SK-N-SH (cell line): ENCODE results near the gene SUPT7L. TPM values are rescaled to one million over a fixed set of nuclear protein-coding genes. Genes with fewer than 3 reads are reported as not detected.

Source experiments
- CTCF ChIA-PET: fragments of 300-600, 350-600 bp; formaldehyde crosslinking; extraction: SDS; loops from one replicate; lab custom pipeline; 2021; lab: Yijun Ruan, JAX
- POLR2A ChIA-PET: fragments of 350-600 bp; sonication (Branson Sonifier 250); formaldehyde crosslinking; extraction: SDS; loops from one replicate; lab custom pipeline; 2020; ENCODE audit warnings: antibody characterized with exemption, inconsistent platforms; lab: Yijun Ruan, JAX
- DNase-seq: peaks from one replicate; pipeline ENCODE4 v3.0.0; 2012
- H2AFZ ChIP-seq: fragments of 200-600 bp; sonication (generic); 2 replicates; pipeline ENCODE4 v1.8.1; 2016; ENCODE audit warnings: antibody characterized with exemption, mild to moderate bottlenecking, low read depth
- H3F3A ChIP-seq: fragments of 200-600 bp; sonication (generic); replicated peaks from 2 replicates; pipeline ENCODE3; 2016; ENCODE audit warnings: antibody characterized with exemption, mild to moderate bottlenecking; ENCODE audit not compliant: insufficient read depth
- H3K27ac ChIP-seq, 2 experiments: fragments of 200-500 bp in 1 of 2; fragments of 200-600 bp in 1 of 2; sonication (Bioruptor generic) in 1 of 2; sonication (generic), shearing (Covaris generic) in 1 of 2; 2 replicates each; pipeline versions ENCODE4 v1.5.1 to v1.6.1; 2014 to 2016; ENCODE audit warnings: low read depth in 2 of 2, inconsistent platforms in 1 of 2, low read length in 1 of 2, mild to moderate bottlenecking in 1 of 2, mixed read lengths in 1 of 2
- H3K27me3 ChIP-seq: fragments of 200-600 bp; sonication (generic), shearing (Covaris generic); 2 replicates; pipeline ENCODE4 v1.6.1; 2016; ENCODE audit warnings: mixed run types; ENCODE audit not compliant: insufficient read depth
- H3K36me3 ChIP-seq, 2 experiments: fragments of 200-500 bp in 1 of 2; fragments of 200-600 bp in 1 of 2; sonication (Bioruptor generic) in 1 of 2; sonication (generic) in 1 of 2; replicated peaks in 1 of 2; 2 replicates each; pipeline versions ENCODE3 to v1.5.1; 2014 to 2016; ENCODE audit warnings: low read length in 1 of 2, mild to moderate bottlenecking in 1 of 2; ENCODE audit not compliant: insufficient read depth in 2 of 2, control insufficient read depth in 1 of 2
- H3K4me1 ChIP-seq, 2 experiments: fragments of 200-500 bp in 1 of 2; fragments of 200-600 bp in 1 of 2; sonication (Bioruptor generic) in 1 of 2; sonication (generic), shearing (Covaris generic) in 1 of 2; 2 replicates each; pipeline versions ENCODE4 v1.5.1 to v1.6.1; 2014 to 2016; ENCODE audit warnings: low read depth in 1 of 2, low read length in 1 of 2, mixed run types in 1 of 2; ENCODE audit not compliant: insufficient read depth in 2 of 2, control insufficient read depth in 1 of 2
- H3K4me2 ChIP-seq: fragments of 200-600 bp; sonication (generic), shearing (Covaris generic); 2 replicates; pipeline ENCODE4 v1.6.1; 2017; ENCODE audit warnings: mixed run types
- H3K4me3 ChIP-seq, 2 experiments: fragments of 200-500 bp in 1 of 2; fragments of 200-600 bp in 1 of 2; sonication (Bioruptor generic) in 1 of 2; sonication (generic), shearing (Covaris generic) in 1 of 2; 2 replicates each; pipeline versions ENCODE4 v1.5.1 to v1.8.1; 2014 to 2016; ENCODE audit warnings: low read depth in 2 of 2, inconsistent platforms in 1 of 2, low read length in 1 of 2, mild to moderate bottlenecking in 1 of 2, mixed read lengths in 1 of 2, moderate library complexity in 1 of 2
- H3K79me2 ChIP-seq: fragments of 200-600 bp; sonication (generic); 2 replicates; pipeline ENCODE4 v1.8.1; 2017; ENCODE audit warnings: mild to moderate bottlenecking; ENCODE audit not compliant: insufficient read depth
- H3K9ac ChIP-seq: fragments of 200-600 bp; sonication (generic); 2 replicates; pipeline ENCODE4 v1.6.1; 2017; ENCODE audit warnings: mixed run types
- H3K9me2 ChIP-seq: fragments of 200-600 bp; sonication (generic); 2 replicates; pipeline ENCODE4 v1.6.1; 2017; ENCODE audit warnings: mixed run types
- H3K9me3 ChIP-seq: fragments of 200-600 bp; sonication (generic); 2 replicates; pipeline ENCODE4 v1.6.1; 2017; ENCODE audit warnings: mixed run types, mild to moderate bottlenecking, moderate library complexity
- H4K20me1 ChIP-seq: fragments of 200-600 bp; sonication (generic); 2 replicates; pipeline ENCODE4 v1.6.1; 2017; ENCODE audit warnings: mild to moderate bottlenecking, mixed run types; ENCODE audit not compliant: insufficient read depth
- CHD2 ChIP-seq: fragments of 150-350 bp; IDR thresholded peaks from 2 replicates; pipeline ENCODE4 v1.6.1; 2018; ENCODE audit warnings: low read length; ENCODE audit not compliant: partially characterized antibody
- ELF1 ChIP-seq: IDR thresholded peaks from 2 replicates; pipeline ENCODE4 v1.4.0; 2012
- FOSL2 ChIP-seq: IDR thresholded peaks from 2 replicates; pipeline ENCODE4 v1.4.0; 2012; ENCODE audit warnings: low read depth, mild to moderate bottlenecking, moderate library complexity, borderline replicate concordance
- GABPA ChIP-seq: IDR thresholded peaks from 2 replicates; pipeline ENCODE4 v1.4.0; 2012; ENCODE audit warnings: low read depth, mild to moderate bottlenecking
- NFIC ChIP-seq: IDR thresholded peaks from 2 replicates; pipeline ENCODE4 v1.4.0; 2012; ENCODE audit warnings: borderline replicate concordance
- RFX5 ChIP-seq: IDR thresholded peaks from 2 replicates; pipeline ENCODE4 v1.6.1; 2012; ENCODE audit warnings: mild to moderate bottlenecking, improper control_type of control experiment, low read length
- TCF12 ChIP-seq: IDR thresholded peaks from 2 replicates; pipeline ENCODE4 v1.4.0; 2012
- TEAD4 ChIP-seq: IDR thresholded peaks from 2 replicates; pipeline ENCODE4 v1.4.0; 2012; ENCODE audit warnings: mild to moderate bottlenecking, borderline replicate concordance; ENCODE audit not compliant: insufficient read depth
- WGBS: methylation state at CpG from one replicate; pipeline ENCODE4 v1.1.6; 2017; ENCODE audit warnings: low lambda C conversion rate; 5-methylcytosine and 5-hydroxymethylcytosine counted together
- polyA plus RNA-seq, 3 experiments: library from polyadenylated mRNA; depleted of rRNA; stranded (reverse); fragments of >200 nt; gene quantifications; 2 replicates each; pipeline ENCODE4 v1.2.3, GENCODE V29; 2012
- TF ChIP-seq, protein P1 (sequence below): fragments of 150-350 bp; IDR thresholded peaks from 2 replicates; pipeline ENCODE4 v1.6.1; 2016; ENCODE audit warnings: mild to moderate bottlenecking, low read depth, low read length
- TF ChIP-seq, protein P2 (sequence below): IDR thresholded peaks from 2 replicates; pipeline ENCODE4 v1.4.0; 2012; ENCODE audit warnings: low read depth
- TF ChIP-seq, protein P3 (sequence below): IDR thresholded peaks from 2 replicates; pipeline ENCODE4 v1.6.1; 2012; ENCODE audit warnings: mild to moderate bottlenecking, low read depth, low read length, moderate library complexity
- TF ChIP-seq, protein P4 (sequence below): IDR thresholded peaks from 2 replicates; pipeline ENCODE4 v1.4.0; 2012; ENCODE audit warnings: low read depth, borderline replicate concordance
- TF ChIP-seq, protein P5 (sequence below): IDR thresholded peaks from 2 replicates; pipeline ENCODE4 v1.4.0; 2012; ENCODE audit warnings: low read depth, borderline replicate concordance

Gene SUPT7L
- polyA plus RNA-seq, 1 of the 3 experiments (the other 2 are of a cell fraction), result 49.7 TPM

DNA sequence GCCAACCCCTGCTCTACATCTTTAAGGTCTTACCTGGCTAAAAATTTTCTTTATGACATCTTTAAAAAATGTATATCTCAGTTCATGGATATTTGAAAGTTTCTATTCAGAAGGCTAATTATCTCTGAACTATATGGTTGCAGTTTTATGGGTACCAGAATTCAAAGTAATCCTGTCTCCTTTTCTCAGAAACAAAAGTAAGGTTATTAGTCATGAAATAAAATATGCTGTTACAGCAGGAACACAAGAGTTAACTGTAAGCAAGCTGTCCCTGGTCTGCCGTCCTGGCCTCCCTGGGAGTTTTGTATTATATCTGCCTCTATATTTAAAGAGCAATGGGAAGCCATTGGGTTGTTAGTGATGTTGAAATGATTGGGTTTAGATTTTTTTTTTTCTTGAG lies 34.2 kb upstream of the SUPT7L start:
- no peaks in the 10 kb centered on the region; a peak in 1 of 4 replicates for H3K4me1 ChIP-seq
- no peak overlapping the region for H3K4me2 ChIP-seq
- no peaks in the 10 kb centered on the region for H4K20me1 ChIP-seq
- TF ChIP-seq, protein P1, sequence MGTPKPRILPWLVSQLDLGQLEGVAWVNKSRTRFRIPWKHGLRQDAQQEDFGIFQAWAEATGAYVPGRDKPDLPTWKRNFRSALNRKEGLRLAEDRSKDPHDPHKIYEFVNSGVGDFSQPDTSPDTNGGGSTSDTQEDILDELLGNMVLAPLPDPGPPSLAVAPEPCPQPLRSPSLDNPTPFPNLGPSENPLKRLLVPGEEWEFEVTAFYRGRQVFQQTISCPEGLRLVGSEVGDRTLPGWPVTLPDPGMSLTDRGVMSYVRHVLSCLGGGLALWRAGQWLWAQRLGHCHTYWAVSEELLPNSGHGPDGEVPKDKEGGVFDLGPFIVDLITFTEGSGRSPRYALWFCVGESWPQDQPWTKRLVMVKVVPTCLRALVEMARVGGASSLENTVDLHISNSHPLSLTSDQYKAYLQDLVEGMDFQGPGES, result no peak
- TF ChIP-seq TEAD4, result no peak
- TF ChIP-seq NFIC, result no peak
- no peak for TF ChIP-seq CHD2
- TF ChIP-seq ELF1, result no peak
- TF ChIP-seq TCF12, result no peak
- TF ChIP-seq, protein P2, sequence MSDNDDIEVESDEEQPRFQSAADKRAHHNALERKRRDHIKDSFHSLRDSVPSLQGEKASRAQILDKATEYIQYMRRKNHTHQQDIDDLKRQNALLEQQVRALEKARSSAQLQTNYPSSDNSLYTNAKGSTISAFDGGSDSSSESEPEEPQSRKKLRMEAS, result no peak
- no peak for TF ChIP-seq FOSL2
- TF ChIP-seq, protein P3, sequence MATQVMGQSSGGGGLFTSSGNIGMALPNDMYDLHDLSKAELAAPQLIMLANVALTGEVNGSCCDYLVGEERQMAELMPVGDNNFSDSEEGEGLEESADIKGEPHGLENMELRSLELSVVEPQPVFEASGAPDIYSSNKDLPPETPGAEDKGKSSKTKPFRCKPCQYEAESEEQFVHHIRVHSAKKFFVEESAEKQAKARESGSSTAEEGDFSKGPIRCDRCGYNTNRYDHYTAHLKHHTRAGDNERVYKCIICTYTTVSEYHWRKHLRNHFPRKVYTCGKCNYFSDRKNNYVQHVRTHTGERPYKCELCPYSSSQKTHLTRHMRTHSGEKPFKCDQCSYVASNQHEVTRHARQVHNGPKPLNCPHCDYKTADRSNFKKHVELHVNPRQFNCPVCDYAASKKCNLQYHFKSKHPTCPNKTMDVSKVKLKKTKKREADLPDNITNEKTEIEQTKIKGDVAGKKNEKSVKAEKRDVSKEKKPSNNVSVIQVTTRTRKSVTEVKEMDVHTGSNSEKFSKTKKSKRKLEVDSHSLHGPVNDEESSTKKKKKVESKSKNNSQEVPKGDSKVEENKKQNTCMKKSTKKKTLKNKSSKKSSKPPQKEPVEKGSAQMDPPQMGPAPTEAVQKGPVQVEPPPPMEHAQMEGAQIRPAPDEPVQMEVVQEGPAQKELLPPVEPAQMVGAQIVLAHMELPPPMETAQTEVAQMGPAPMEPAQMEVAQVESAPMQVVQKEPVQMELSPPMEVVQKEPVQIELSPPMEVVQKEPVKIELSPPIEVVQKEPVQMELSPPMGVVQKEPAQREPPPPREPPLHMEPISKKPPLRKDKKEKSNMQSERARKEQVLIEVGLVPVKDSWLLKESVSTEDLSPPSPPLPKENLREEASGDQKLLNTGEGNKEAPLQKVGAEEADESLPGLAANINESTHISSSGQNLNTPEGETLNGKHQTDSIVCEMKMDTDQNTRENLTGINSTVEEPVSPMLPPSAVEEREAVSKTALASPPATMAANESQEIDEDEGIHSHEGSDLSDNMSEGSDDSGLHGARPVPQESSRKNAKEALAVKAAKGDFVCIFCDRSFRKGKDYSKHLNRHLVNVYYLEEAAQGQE, result no peak
- TF ChIP-seq, protein P4, sequence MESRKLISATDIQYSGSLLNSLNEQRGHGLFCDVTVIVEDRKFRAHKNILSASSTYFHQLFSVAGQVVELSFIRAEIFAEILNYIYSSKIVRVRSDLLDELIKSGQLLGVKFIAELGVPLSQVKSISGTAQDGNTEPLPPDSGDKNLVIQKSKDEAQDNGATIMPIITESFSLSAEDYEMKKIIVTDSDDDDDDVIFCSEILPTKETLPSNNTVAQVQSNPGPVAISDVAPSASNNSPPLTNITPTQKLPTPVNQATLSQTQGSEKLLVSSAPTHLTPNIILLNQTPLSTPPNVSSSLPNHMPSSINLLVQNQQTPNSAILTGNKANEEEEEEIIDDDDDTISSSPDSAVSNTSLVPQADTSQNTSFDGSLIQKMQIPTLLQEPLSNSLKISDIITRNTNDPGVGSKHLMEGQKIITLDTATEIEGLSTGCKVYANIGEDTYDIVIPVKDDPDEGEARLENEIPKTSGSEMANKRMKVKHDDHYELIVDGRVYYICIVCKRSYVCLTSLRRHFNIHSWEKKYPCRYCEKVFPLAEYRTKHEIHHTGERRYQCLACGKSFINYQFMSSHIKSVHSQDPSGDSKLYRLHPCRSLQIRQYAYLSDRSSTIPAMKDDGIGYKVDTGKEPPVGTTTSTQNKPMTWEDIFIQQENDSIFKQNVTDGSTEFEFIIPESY, result no peak
- TF ChIP-seq GABPA, result no peak
- TF ChIP-seq, protein P5, sequence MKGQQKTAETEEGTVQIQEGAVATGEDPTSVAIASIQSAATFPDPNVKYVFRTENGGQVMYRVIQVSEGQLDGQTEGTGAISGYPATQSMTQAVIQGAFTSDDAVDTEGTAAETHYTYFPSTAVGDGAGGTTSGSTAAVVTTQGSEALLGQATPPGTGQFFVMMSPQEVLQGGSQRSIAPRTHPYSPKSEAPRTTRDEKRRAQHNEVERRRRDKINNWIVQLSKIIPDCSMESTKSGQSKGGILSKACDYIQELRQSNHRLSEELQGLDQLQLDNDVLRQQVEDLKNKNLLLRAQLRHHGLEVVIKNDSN, result no peak
- no peak for TF ChIP-seq RFX5
- 100% methylated on average over 1 of the region's 1 CpG for WGBS
- H3K9me3 ChIP-seq, result no peaks in the 10 kb centered on the region
- H3K79me2 ChIP-seq, result no peaks in the 10 kb centered on the region
- CTCF ChIA-PET, result interaction anchor here (18.8 kb wide), 1 partner anchor 10 kb away, joined by 333 read pairs; no protein-coding TSS in a partner anchor
- H2AFZ ChIP-seq, result no peak overlapping the region
- no peak overlapping the region for H3K4me3 ChIP-seq
- no peak overlapping the region for H3K9ac ChIP-seq
- no peaks in the 10 kb centered on the region for H3K9me2 ChIP-seq
- DNase-seq, result no peak
- H3K27me3 ChIP-seq, result no peaks in the 10 kb centered on the region
- H3K36me3 ChIP-seq, result peaks cover 23 to 29% of the 10 kb centered on the region in 2 experiments
- H3K27ac ChIP-seq, result no peak overlapping the region
- POLR2A ChIA-PET, result no interaction called here
- H3F3A ChIP-seq, result no peaks in the 10 kb centered on the region
